ENCODE data around the gene HECW1. TPM values are rescaled to one million over a fixed set of nuclear protein-coding genes. Genes with fewer than 3 reads are reported as not detected.

Gene HECW1
- total RNA-seq, 2 experiments from 2014 or later, result not detected

DNA sequence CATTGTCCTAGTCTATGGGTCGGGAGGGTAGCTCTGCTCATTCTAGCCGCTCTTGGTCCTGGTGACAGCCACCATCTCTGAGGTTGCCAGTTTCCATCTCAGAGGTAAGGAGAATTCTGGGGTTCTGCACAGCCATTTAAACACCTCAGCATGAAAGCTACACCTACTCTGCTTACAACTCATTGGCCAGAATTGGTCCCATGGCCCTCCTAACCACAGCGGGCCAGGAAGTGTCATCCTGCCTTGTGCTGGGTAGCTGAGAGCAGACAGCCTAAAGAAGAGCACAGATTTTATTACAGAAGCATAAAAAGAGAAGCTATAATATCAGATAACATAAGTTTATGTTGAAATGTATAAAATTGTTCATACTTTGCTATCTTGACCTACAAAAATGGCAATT lies 152.7 kb downstream of the HECW1 start:
- DNase-seq, result peak; percentile 7
- peaks cover 10% of the 10 kb centered on the region for H3K27me3 Mint-ChIP-seq
- no peaks in the 10 kb centered on the region for H3K4me1 Mint-ChIP-seq (ENCODE audit: low read depth)
- H3K36me3 Mint-ChIP-seq (ENCODE audit: low read depth), result no peaks in the 10 kb centered on the region
- TF ChIP-seq, protein P1, sequence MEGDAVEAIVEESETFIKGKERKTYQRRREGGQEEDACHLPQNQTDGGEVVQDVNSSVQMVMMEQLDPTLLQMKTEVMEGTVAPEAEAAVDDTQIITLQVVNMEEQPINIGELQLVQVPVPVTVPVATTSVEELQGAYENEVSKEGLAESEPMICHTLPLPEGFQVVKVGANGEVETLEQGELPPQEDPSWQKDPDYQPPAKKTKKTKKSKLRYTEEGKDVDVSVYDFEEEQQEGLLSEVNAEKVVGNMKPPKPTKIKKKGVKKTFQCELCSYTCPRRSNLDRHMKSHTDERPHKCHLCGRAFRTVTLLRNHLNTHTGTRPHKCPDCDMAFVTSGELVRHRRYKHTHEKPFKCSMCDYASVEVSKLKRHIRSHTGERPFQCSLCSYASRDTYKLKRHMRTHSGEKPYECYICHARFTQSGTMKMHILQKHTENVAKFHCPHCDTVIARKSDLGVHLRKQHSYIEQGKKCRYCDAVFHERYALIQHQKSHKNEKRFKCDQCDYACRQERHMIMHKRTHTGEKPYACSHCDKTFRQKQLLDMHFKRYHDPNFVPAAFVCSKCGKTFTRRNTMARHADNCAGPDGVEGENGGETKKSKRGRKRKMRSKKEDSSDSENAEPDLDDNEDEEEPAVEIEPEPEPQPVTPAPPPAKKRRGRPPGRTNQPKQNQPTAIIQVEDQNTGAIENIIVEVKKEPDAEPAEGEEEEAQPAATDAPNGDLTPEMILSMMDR (IDR thresholded peaks at IDR 0.05), result no peak
- intact Hi-C loops (cut with micrococcal nuclease), result no loop called here
- no peak overlapping the region for H3K27ac Mint-ChIP-seq
- peak; percentile 24 for ATAC-seq
- no peaks in the 10 kb centered on the region for H3K9me3 Mint-ChIP-seq
- no peak overlapping the region for H3K4me3 Mint-ChIP-seq
- CTCF ChIA-PET, result interaction anchor here (1.2 kb wide), 1 partner anchor 324 kb away, joined by 3 read pairs; no protein-coding TSS in a partner anchor
- POLR2A ChIA-PET, result interaction anchor here (1.1 kb wide), 1 partner anchor 15 kb away, joined by 3 read pairs; no protein-coding TSS in a partner anchor

DNA sequence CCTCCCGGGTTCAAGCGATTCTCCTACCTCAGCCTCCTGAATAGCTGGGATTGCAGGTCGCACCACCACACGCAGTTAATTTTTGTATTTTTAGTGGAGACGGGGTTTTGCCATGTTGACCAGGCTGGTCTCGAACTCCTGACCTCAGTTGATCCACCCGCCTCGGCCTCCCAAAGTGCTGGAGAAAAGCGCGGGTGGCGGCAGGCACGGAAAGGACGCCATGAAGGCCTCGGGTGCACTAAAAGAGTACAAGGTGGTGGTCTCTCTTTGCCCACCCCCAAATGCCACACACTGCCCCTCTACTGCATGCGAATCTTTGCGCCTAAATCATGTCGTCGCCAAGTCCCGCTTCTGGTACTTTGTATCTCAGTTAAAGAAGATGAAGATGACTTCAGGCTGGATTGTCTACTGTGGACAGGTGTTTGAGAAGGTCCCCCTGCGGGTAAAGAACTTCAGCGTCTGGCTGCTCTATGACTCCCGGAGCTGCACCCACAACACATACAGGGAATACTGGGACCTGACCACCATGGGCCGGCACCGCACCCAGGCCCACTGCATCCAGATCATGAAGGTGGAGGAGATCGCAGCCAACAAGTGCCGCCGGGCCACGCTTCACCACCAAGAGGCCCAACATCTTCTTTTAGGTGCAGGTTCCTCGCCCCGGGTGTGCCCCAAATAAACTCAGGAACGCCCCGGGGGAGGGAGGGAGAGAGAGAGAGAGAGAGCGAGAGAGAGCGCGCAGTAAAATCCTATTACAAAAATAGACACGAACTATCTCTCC lies 161.7 kb downstream of the HECW1 start:
- no peak overlapping the region for H3K27ac Mint-ChIP-seq
- ATAC-seq (no peak), DNase-seq (no peak)
- no peaks in the 10 kb centered on the region for H3K36me3 Mint-ChIP-seq (ENCODE audit: low read depth)
- TF ChIP-seq, protein P1 (IDR thresholded peaks at IDR 0.05), result no peak
- CTCF ChIA-PET, result no interaction called here
- intact Hi-C loops (cut with micrococcal nuclease), result no loop called here
- POLR2A ChIA-PET, result no interaction called here
- peaks cover 8% of the 10 kb centered on the region for H3K27me3 Mint-ChIP-seq
- H3K9me3 Mint-ChIP-seq, result peaks cover 5% of the 10 kb centered on the region
- H3K4me1 Mint-ChIP-seq (ENCODE audit: low read depth), result no peaks in the 10 kb centered on the region
- H3K4me3 Mint-ChIP-seq, result no peak overlapping the region

DNA sequence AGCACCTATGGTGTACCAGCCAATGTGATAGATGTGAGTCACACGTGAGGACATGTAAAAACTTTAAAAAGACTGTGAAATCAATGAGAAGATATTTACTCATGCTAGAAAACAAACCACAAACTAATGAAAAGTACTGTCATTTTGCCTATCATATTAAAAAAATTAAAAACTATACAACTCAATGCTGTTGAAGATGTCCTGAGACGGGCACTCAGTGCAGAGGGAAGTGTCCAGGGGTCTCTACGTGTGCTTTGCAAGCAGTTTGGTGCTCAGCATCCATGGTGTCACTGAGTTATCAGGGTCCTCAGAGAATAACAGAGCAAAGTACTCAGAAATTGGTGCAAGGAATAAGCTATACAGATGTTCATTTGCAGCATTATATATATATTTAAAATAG lies 162.3 kb downstream of the HECW1 start:
- no peak for ATAC-seq
- intact Hi-C loops (cut with micrococcal nuclease), result no loop called here
- Mint-ChIP-seq H3K27ac (no peak overlapping the region), H3K4me3 (no peak overlapping the region), H3K4me1 (ENCODE audit: low read depth) (no peaks in the 10 kb centered on the region), H3K27me3 (peaks cover 8% of the 10 kb centered on the region), H3K36me3 (ENCODE audit: low read depth) (no peaks in the 10 kb centered on the region), H3K9me3 (peaks cover 5% of the 10 kb centered on the region)
- ChIA-PET POLR2A (no interaction called here), CTCF (no interaction called here)
- no peak for DNase-seq
- TF ChIP-seq, protein P1 (IDR thresholded peaks at IDR 0.05), result no peak

DNA sequence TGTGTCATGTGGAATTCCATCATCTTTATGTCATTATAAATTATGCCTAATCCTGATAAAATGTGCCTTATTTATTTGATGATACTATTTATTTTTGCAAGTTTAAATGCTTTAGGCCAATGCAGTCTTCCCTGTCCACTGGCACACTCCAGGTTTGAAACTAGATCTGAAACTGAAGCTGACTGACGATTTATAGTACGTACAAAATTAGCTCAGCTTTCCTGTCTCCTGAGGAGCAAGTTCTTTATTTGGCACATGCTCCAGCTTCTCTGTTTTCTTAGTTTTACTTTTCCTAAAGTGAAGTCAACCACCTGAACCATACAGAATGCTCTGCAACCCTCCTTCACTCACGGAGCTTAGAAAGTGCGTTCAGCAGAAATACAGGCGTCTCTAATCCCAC lies 164.1 kb downstream of the HECW1 start:
- Mint-ChIP-seq H3K27ac (no peak overlapping the region), H3K4me3 (no peak overlapping the region), H3K27me3 (peaks cover 10% of the 10 kb centered on the region), H3K36me3 (ENCODE audit: low read depth) (no peaks in the 10 kb centered on the region), H3K9me3 (peaks cover 3% of the 10 kb centered on the region), H3K4me1 (ENCODE audit: low read depth) (no peaks in the 10 kb centered on the region)
- CTCF ChIA-PET, result no interaction called here
- POLR2A ChIA-PET, result no interaction called here
- DNase-seq (no peak), ATAC-seq (no peak)
- TF ChIP-seq, protein P1 (IDR thresholded peaks at IDR 0.05), result no peak
- intact Hi-C loops (cut with micrococcal nuclease), result no loop called here

DNA sequence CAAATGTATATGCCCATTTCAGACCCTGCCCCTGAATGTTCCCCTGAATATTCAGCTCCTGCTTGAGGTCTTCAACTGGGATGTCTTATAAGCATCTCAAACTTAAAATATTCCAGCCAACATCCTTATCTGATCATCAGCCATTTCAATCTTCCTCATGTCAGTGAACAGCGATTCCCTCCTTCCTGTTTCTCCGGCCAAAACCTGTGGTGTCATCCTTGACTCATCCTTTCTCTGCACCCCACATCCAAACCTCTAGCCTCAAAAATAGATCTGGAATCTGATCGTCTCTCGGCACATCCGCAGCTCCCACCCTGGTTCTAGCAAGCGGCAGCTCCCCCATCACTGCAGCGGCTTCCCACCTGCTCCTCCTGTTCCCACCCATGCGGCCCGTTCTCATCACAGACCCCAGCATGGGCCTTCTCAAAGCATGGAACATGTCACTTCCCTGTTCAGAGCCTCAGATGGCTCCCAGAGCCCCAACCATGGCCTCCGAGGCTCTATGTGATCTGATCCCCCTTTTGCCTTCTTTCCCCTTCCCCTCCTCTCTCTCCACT lies 165.7 kb downstream of the HECW1 start:
- Mint-ChIP-seq H3K27me3 (peaks cover 16% of the 10 kb centered on the region), H3K9me3 (no peaks in the 10 kb centered on the region), H3K36me3 (ENCODE audit: low read depth) (no peaks in the 10 kb centered on the region), H3K4me3 (no peak overlapping the region), H3K4me1 (ENCODE audit: low read depth) (no peaks in the 10 kb centered on the region), H3K27ac (no peak overlapping the region)
- DNase-seq (no peak), ATAC-seq (no peak)
- CTCF ChIA-PET, result no interaction called here
- intact Hi-C loops (cut with micrococcal nuclease), result no loop called here
- POLR2A ChIA-PET, result no interaction called here
- TF ChIP-seq, protein P1 (IDR thresholded peaks at IDR 0.05), result no peak

All from activated CD8-positive, alpha-beta T cell treated with anti-CD3 and anti-CD28 coated beads for 36 hours (primary cell).